HAP-1 (cell line): Measurements from ENCODE around the gene GNS.

Experiments used
- DNase-seq, 2 experiments: peaks; one replicate each; pipeline ENCODE4 v3.0.0-alpha.2; 2016 to 2020; ENCODE audit warnings: low spot score in 2 of 2
- H3K27me3 ChIP-seq: fragments of 250-450 bp; sonication (Bioruptor Pico); 2 replicates; pipeline ENCODE4 v1.5.1; 2020; ENCODE audit warnings: low read depth, mild to moderate bottlenecking, moderate library complexity
- H3K36me3 ChIP-seq: fragments of 250-450 bp; sonication (Bioruptor Pico); replicated peaks from 2 replicates; pipeline ENCODE4 v1.5.1; 2020; ENCODE audit warnings: mild to moderate bottlenecking
- H3K4me1 ChIP-seq: fragments of 250-450 bp; sonication (Bioruptor Pico); 2 replicates; pipeline ENCODE4 v1.5.1; 2020; ENCODE audit warnings: mild to moderate bottlenecking
- H3K4me3 ChIP-seq: fragments of 250-450 bp; sonication (Bioruptor Pico); 2 replicates; pipeline ENCODE4 v1.5.1; 2020; ENCODE audit warnings: mild to moderate bottlenecking, moderate library complexity
- H3K9me3 ChIP-seq: fragments of 250-450 bp; sonication (Bioruptor Pico); 2 replicates; pipeline ENCODE4 v1.5.1; 2020; ENCODE audit warnings: mild to moderate bottlenecking, moderate library complexity
- in situ Hi-C: fragments of 300-500 bp; cut with MboI; formaldehyde crosslinking; loops from 3 replicates; pipeline ENCODE4 v1.14.3; 2020; ENCODE audit warnings: low sequenced_read_pairs, inconsistent platforms, mixed read lengths

Gene GNS

GRCh38 chr12:64739778-64740177, 19.4 kb downstream of the GNS start:
- in situ Hi-C loops: no loop called here
- Histone ChIP-seq H3K36me3 (peaks cover 45% of the 10 kb centered on the region), H3K4me3 (no peak overlapping the region)

GRCh38 chr12:64737539-64737938, 21.7 kb downstream of the GNS start:
- Histone ChIP-seq H3K4me1 (no peaks in the 10 kb centered on the region), H3K27me3 (no peaks in the 10 kb centered on the region), H3K9me3 (no peaks in the 10 kb centered on the region), H3K36me3 (peaks cover 33% of the 10 kb centered on the region), H3K4me3 (no peak overlapping the region)
- DNase-seq: no peak
- in situ Hi-C loops: no loop called here

More at GRCh38 chr12:64739778-64740177, 19.4 kb downstream of the GNS start:
- no peaks in the 10 kb centered on the region for H3K9me3 ChIP-seq
- H3K27me3 ChIP-seq: no peaks in the 10 kb centered on the region
- peaks cover 3% of the 10 kb centered on the region for H3K4me1 ChIP-seq
- DNase-seq: no peak

DNA sequence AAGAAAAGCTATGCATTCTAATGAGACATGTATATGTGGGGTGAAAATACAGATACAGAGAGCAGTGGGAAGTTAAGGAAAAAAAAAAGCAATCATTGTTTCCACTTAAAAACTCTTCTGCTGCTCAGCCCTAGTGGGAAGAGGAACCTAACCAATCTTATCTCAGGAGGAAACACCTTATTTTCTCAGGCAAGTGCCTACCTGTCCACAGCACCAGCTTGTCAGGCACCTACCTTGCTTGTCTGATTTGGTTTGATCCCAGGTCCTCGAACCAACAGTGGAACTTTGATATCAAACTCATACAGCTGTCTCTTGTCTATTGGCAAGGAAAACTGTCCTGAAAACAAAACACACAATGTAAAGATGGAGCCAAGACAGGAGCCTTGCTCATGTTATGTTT, 22.4 kb downstream of the GNS start:
- H3K4me1 ChIP-seq: no peaks in the 10 kb centered on the region
- H3K4me3 ChIP-seq: no peak overlapping the region
- no peaks in the 10 kb centered on the region for H3K27me3 ChIP-seq
- in situ Hi-C loops: no loop called here
- no peaks in the 10 kb centered on the region for H3K9me3 ChIP-seq
- no peak for DNase-seq
- peaks cover 31% of the 10 kb centered on the region for H3K36me3 ChIP-seq

DNA sequence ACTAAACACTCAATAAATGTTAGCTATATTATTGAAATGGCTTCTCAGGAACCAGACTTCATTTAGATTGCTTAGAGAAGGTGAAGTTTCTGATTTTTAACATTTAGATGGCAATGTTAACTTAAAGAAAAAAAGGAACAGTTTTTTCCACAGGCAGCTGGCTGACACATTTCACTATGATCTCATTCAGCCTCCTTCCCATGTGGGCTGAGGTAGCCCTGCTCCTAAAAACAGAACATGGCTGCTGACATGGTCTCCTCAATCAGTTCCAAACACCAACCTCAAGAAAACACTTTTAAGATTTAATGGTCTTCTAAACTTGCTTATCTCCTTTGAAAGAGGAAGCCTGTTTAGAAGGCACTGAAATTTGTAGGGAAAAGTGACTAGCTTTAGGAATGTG, 23.8 kb downstream of the GNS start:
- DNase-seq: no peak

GRCh38 chr12:64733857-64734256, 25.3 kb downstream of the GNS start:
- Histone ChIP-seq H3K4me1 (no peaks in the 10 kb centered on the region), H3K36me3 (peaks cover 20% of the 10 kb centered on the region), H3K9me3 (no peaks in the 10 kb centered on the region), H3K27me3 (no peaks in the 10 kb centered on the region), H3K4me3 (no peak overlapping the region)
- no peak for DNase-seq
- in situ Hi-C loops: no loop called here

More for the DNA sequence above, 23.8 kb downstream of the GNS start:
- no peaks in the 10 kb centered on the region for H3K27me3 ChIP-seq
- peaks cover 23% of the 10 kb centered on the region for H3K36me3 ChIP-seq
- no peak overlapping the region for H3K4me3 ChIP-seq
- no peaks in the 10 kb centered on the region for H3K9me3 ChIP-seq
- in situ Hi-C loops: no loop called here
- no peaks in the 10 kb centered on the region for H3K4me1 ChIP-seq

- Histone ChIP-seq H3K4me1 (no peaks in the 10 kb centered on the region), H3K27me3 (no peaks in the 10 kb centered on the region), H3K36me3 (peaks cover 29% of the 10 kb centered on the region), H3K4me3 (no peak overlapping the region), H3K9me3 (no peaks in the 10 kb centered on the region)
- DNase-seq: no peak
- in situ Hi-C loops: no loop called here
These were observed 27.5 kb downstream of the GNS start for GRCh38 chr12:64731683-64732082.

DNA sequence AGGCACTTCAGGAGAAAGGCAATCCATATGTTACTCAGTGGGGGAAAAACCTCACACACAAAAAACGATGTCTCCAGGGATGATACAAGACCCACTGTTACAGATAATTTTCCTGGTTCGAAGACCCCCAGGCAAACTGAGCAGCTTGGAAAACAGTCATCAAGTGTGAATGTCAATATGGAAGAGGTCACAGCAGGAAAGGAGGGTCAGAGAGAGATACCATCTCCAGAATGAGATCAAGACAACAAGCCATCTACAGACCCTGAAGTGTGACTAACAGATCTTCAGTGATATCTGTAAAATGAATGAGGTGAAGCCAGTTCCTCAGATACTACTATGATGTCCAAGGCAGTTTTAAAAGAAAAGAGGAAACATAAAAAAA, 28.6 kb downstream of the GNS start:
- no peaks in the 10 kb centered on the region for H3K4me1 ChIP-seq
- H3K9me3 ChIP-seq: no peaks in the 10 kb centered on the region
- no peaks in the 10 kb centered on the region for H3K27me3 ChIP-seq
- no peak overlapping the region for H3K4me3 ChIP-seq
- in situ Hi-C loops: no loop called here
- H3K36me3 ChIP-seq: peaks cover 20% of the 10 kb centered on the region
- no peak for DNase-seq

DNA sequence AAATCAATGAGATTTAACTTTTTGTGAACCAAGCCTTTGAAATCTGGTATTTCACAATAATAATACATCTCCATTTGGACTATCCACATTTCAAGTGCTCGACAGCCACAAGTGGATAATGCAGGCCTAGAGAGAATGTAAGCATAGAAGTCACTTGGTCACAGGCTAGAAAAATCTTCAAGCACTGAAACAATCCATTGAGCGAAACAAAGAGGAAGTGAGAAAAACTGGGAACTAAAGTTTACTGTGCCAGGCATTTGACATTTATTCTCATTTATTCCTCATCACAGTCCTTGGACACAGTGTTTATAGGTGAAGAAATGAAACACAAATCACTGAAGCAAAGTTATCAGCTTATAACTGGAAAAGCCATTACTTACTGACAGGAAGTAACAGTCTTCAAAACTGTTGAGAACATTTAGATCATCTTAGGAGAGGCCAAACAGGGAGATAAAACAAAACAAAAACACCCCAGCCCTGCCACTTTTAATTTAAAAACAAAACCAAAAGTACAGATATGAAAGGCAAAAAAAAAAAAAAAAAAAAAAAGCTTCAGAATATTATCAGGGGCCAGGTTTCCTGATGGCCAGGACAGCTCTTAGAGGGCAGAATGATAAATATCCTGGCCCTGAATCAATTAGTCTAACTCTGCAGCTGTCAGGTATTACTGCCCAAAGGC, 29.2 kb downstream of the GNS start:
- H3K36me3 ChIP-seq: peaks cover 19% of the 10 kb centered on the region
- no peak for DNase-seq
- H3K4me3 ChIP-seq: no peak overlapping the region

DNA sequence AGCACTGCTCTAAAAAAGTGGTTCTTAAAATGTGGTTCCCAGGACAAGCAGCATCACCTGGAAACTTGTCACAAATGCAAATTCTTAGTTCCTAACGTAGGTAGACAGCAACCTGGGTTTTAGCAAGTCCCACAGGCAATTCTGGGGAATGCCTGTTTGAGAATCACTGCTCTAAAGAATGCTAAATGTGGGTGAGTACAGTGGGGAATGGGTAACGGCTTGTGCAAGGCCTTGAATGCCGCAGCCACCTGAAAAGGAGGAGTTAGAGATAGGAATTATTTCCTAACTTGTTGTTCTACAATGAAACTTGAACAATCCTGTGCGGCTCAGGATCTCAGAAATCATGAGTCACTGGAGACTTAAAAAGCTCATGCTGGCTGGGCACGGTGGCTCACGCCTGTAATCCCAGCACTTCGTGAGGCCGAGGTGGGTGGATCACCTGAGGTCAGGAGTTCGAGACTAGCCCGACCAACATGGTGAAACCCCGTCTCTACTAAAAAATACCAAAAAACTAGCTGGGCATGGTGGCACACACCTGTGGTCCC, 34.9 kb downstream of the GNS start:
- peaks cover 25% of the 10 kb centered on the region for H3K36me3 ChIP-seq
- in situ Hi-C loops: loop anchor here (25.0 kb wide), 1 partner anchor 287 kb away; no protein-coding TSS in a partner anchor
- no peaks in the 10 kb centered on the region for H3K27me3 ChIP-seq
- no peak overlapping the region for H3K4me3 ChIP-seq
- no peak for DNase-seq
- no peaks in the 10 kb centered on the region for H3K4me1 ChIP-seq
- no peaks in the 10 kb centered on the region for H3K9me3 ChIP-seq

More for the DNA sequence above, 29.2 kb downstream of the GNS start:
- no peaks in the 10 kb centered on the region for H3K4me1 ChIP-seq
- no peaks in the 10 kb centered on the region for H3K27me3 ChIP-seq
- H3K9me3 ChIP-seq: no peaks in the 10 kb centered on the region
- in situ Hi-C loops: no loop called here

DNA sequence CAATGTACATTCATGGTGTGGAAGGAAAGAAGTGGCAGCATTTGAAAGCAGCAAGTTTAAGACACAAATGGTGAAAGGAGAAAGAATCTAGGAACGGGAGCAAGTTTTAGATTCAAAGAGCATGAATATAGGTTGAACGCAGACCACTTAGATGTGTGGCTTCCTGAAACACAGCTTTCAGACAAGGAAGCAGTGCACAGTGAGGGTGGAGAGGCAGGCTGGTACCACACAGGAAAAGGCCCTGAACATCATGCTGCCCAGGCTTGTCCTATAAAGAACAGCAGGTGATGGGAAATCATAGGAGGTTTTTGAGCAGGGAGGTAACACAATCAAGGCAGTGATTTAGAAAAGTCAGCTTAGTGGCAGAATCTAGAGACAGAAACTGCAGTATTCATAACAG, 35.6 kb downstream of the GNS start:
- in situ Hi-C loops: loop anchor here (25.0 kb wide), 1 partner anchor 286 kb away; no protein-coding TSS in a partner anchor

GRCh38 chr12:64722835-64723234, 36.4 kb downstream of the GNS start:
- Histone ChIP-seq H3K36me3 (peaks cover 21% of the 10 kb centered on the region), H3K4me1 (no peaks in the 10 kb centered on the region), H3K27me3 (no peaks in the 10 kb centered on the region), H3K4me3 (no peak overlapping the region), H3K9me3 (no peaks in the 10 kb centered on the region)
- DNase-seq: no peak
- in situ Hi-C loops: loop anchor here (25.0 kb wide), 1 partner anchor 286 kb away; no protein-coding TSS in a partner anchor

More for the DNA sequence above, 35.6 kb downstream of the GNS start:
- Histone ChIP-seq H3K4me1 (no peaks in the 10 kb centered on the region), H3K9me3 (no peaks in the 10 kb centered on the region), H3K4me3 (no peak overlapping the region), H3K27me3 (no peaks in the 10 kb centered on the region), H3K36me3 (peaks cover 25% of the 10 kb centered on the region)
- no peak for DNase-seq

DNA sequence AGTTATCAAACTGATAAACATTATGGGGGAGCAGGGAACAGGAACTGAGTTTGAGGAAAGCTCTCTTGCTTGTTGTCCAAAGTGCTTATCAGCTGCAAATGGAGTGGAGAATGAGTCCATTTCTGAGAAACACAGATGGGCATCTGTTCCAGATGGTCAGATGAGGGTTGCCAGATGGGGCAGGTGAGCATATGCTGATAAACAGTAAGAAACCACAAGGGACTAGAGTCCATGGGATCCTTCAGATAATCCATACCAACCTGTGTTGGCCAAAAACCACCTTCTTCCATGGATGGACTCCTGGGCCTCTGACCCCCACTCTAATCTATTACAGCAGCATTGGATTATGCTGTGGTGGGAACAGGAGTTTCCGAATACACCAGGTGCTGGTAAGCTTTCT, 38.3 kb downstream of the GNS start:
- H3K4me3 ChIP-seq: no peak overlapping the region
- in situ Hi-C loops: loop anchor here (25.0 kb wide), 1 partner anchor 284 kb away; no protein-coding TSS in a partner anchor
- no peaks in the 10 kb centered on the region for H3K4me1 ChIP-seq
- DNase-seq: no peak
- H3K9me3 ChIP-seq: no peaks in the 10 kb centered on the region
- H3K27me3 ChIP-seq: no peaks in the 10 kb centered on the region
- peaks cover 25% of the 10 kb centered on the region for H3K36me3 ChIP-seq

DNA sequence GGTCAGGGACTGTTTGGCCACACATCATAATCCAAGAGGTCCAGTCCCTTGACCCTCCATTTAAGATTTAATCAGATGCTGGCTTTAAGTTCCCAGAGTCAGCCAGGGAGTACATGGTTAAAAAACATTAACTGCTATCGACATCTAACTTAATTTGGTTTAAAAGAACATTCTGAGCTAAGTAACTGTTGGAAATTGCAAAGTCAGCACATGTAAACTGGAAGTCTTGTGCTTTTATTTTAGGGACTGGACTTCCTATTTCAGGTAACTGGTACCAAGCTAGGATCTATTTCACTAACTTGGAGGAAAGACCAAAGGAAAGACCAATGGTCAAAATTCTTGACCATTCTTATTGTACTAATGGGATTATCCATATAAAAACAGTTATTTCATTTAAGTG, 40.6 kb downstream of the GNS start:
- DNase-seq: no peak
- no peaks in the 10 kb centered on the region for H3K27me3 ChIP-seq
- no peaks in the 10 kb centered on the region for H3K9me3 ChIP-seq
- in situ Hi-C loops: loop anchor here (25.0 kb wide), 1 partner anchor 281 kb away; no protein-coding TSS in a partner anchor
- no peaks in the 10 kb centered on the region for H3K4me1 ChIP-seq
- H3K36me3 ChIP-seq: peaks cover 32% of the 10 kb centered on the region
- no peak overlapping the region for H3K4me3 ChIP-seq

- Histone ChIP-seq H3K36me3 (peaks cover 24% of the 10 kb centered on the region), H3K4me1 (no peaks in the 10 kb centered on the region), H3K4me3 (no peak overlapping the region), H3K9me3 (no peaks in the 10 kb centered on the region), H3K27me3 (no peaks in the 10 kb centered on the region)
- no peak for DNase-seq
- in situ Hi-C loops: loop anchor here (25.0 kb wide), 1 partner anchor 280 kb away; no protein-coding TSS in a partner anchor
These were observed 42.3 kb downstream of the GNS start for GRCh38 chr12:64716839-64717455.
